HUES6 (cell line): Measurements from ENCODE around the gene DCAF11.

Experiments
- H3K27ac ChIP-seq: 2 replicates; pipeline ENCODE4 v1.7.0; 2013; ENCODE audit warnings: low read depth, mild to moderate bottlenecking, low read length, inconsistent platforms
- H3K27me3 ChIP-seq: 2 replicates; pipeline ENCODE4 v1.6.1; 2013; ENCODE audit warnings: low read length; ENCODE audit not compliant: control insufficient read depth, insufficient read depth
- H3K36me3 ChIP-seq: 2 replicates; pipeline ENCODE4 v1.6.1; 2013; ENCODE audit warnings: low read length; ENCODE audit not compliant: control insufficient read depth, insufficient read depth
- H3K4me1 ChIP-seq: 2 replicates; pipeline ENCODE4 v1.6.1; 2013; ENCODE audit warnings: low read length; ENCODE audit not compliant: control insufficient read depth, insufficient read depth
- H3K4me3 ChIP-seq: 2 replicates; pipeline ENCODE4 v1.5.1; 2013; ENCODE audit warnings: low read depth, low read length
- H3K9ac ChIP-seq: one replicate; pipeline ENCODE4 v1.6.1; 2013; ENCODE audit warnings: mild to moderate bottlenecking, low read length
- H3K9me3 ChIP-seq: 2 replicates; pipeline ENCODE4 v1.6.1; 2013; ENCODE audit warnings: low read depth, low read length; ENCODE audit not compliant: control insufficient read depth, insufficient read depth

Gene DCAF11

GRCh38 chr14:24114532-24115421, at the start of gene DCAF11, which contains the start of gene NRL:
DCAF11 (plus strand) TSS chr14:24114777; CDS start chr14:24115595, 818 bp downstream.
NRL (minus strand) TSS chr14:24114949; CDS start chr14:24082848, 32,101 bp downstream.
- Histone ChIP-seq H3K27ac (peak within 1 kb of the TSS; percentile 82), H3K36me3 (peaks cover 32% of the 10 kb centered on the region), H3K9ac (peak within 1 kb of the TSS; percentile 87), H3K4me3 (peak within 1 kb of the TSS; percentile 86), H3K4me1 (0 out of 2 replicates have a peak, but pooled peaks cover 6% of the 10 kb centered on the region), H3K9me3 (no peaks in the 10 kb centered on the region), H3K27me3 (no peaks in the 10 kb centered on the region)

DNA sequence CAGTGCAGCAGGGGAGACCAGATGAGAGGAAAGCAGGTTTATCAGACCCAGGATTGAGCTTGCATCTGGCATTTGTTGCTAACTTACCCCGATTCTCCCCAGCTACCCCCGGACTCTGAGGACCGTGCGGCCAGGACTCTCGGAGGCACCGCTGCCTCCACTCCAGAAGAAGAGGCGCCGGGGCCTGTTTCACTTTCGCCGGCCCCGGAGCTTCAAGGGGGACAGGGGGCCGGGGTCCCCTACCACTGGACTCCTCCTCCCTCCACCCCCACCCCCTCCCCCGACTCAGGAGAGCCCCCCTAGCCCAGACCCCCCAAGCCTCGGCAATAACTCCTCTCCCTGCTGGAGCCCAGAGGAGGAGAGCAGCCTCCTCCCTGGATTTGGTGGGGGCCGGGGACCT, 49.7 kb upstream of the DCAF11 start:
- Histone ChIP-seq H3K27me3 (peaks cover 2% of the 10 kb centered on the region; the same call in 1 of the 2 replicates), H3K9ac (no peak overlapping the region), H3K4me3 (no peak overlapping the region), H3K4me1 (no peaks in the 10 kb centered on the region), H3K36me3 (no peaks in the 10 kb centered on the region), H3K27ac (no peak overlapping the region), H3K9me3 (no peaks in the 10 kb centered on the region)

- Histone ChIP-seq H3K4me1 (no peaks in the 10 kb centered on the region), H3K27ac (no peak overlapping the region), H3K4me3 (no peak overlapping the region), H3K36me3 (no peaks in the 10 kb centered on the region), H3K9me3 (no peaks in the 10 kb centered on the region), H3K9ac (no peak overlapping the region), H3K27me3 (peaks cover 7% of the 10 kb centered on the region; the same call in 1 of the 2 replicates)
These were observed 49.2 kb upstream of the DCAF11 start for GRCh38 chr14:24065408-24065807.

- Histone ChIP-seq H3K27ac (no peak overlapping the region), H3K27me3 (peaks cover 14% of the 10 kb centered on the region; the same call in 1 of the 2 replicates), H3K9ac (no peak overlapping the region), H3K4me3 (no peak overlapping the region), H3K9me3 (no peaks in the 10 kb centered on the region), H3K4me1 (no peaks in the 10 kb centered on the region), H3K36me3 (no peaks in the 10 kb centered on the region)
These were observed 48.0 kb upstream of the DCAF11 start for GRCh38 chr14:24066496-24067132.

GRCh38 chr14:24067133-24068082, 47.2 kb upstream of the DCAF11 start:
- H3K27me3 ChIP-seq, result peaks cover 14% of the 10 kb centered on the region; the same call in 1 of the 2 replicates
- no peak overlapping the region for H3K9ac ChIP-seq
- no peak overlapping the region for H3K27ac ChIP-seq
- no peaks in the 10 kb centered on the region for H3K9me3 ChIP-seq
- no peaks in the 10 kb centered on the region for H3K4me1 ChIP-seq
- H3K4me3 ChIP-seq, result no peak overlapping the region
- H3K36me3 ChIP-seq, result no peaks in the 10 kb centered on the region

- H3K36me3 ChIP-seq, result no peaks in the 10 kb centered on the region
- H3K27me3 ChIP-seq, result peaks cover 14% of the 10 kb centered on the region; the same call in 1 of the 2 replicates
- H3K9ac ChIP-seq, result no peak overlapping the region
- no peak overlapping the region for H3K4me3 ChIP-seq
- no peak overlapping the region for H3K27ac ChIP-seq
- no peaks in the 10 kb centered on the region for H3K4me1 ChIP-seq
- H3K9me3 ChIP-seq, result no peaks in the 10 kb centered on the region
These were observed 45.7 kb upstream of the DCAF11 start for GRCh38 chr14:24068711-24069410.

GRCh38 chr14:24069411-24069735, 45.2 kb upstream of the DCAF11 start:
- Histone ChIP-seq H3K9ac (no peak overlapping the region), H3K27ac (no peak overlapping the region), H3K4me1 (no peaks in the 10 kb centered on the region), H3K9me3 (no peaks in the 10 kb centered on the region), H3K4me3 (no peak overlapping the region), H3K27me3 (peaks cover 14% of the 10 kb centered on the region; the same call in 1 of the 2 replicates), H3K36me3 (no peaks in the 10 kb centered on the region)

GRCh38 chr14:24070285-24071143, 44.1 kb upstream of the DCAF11 start:
- H3K4me1 ChIP-seq, result no peaks in the 10 kb centered on the region
- peaks cover 14% of the 10 kb centered on the region; the same call in 1 of the 2 replicates for H3K27me3 ChIP-seq
- no peaks in the 10 kb centered on the region for H3K36me3 ChIP-seq
- H3K27ac ChIP-seq, result no peak overlapping the region
- no peak overlapping the region for H3K4me3 ChIP-seq
- H3K9ac ChIP-seq, result no peak overlapping the region
- H3K9me3 ChIP-seq, result no peaks in the 10 kb centered on the region

DNA sequence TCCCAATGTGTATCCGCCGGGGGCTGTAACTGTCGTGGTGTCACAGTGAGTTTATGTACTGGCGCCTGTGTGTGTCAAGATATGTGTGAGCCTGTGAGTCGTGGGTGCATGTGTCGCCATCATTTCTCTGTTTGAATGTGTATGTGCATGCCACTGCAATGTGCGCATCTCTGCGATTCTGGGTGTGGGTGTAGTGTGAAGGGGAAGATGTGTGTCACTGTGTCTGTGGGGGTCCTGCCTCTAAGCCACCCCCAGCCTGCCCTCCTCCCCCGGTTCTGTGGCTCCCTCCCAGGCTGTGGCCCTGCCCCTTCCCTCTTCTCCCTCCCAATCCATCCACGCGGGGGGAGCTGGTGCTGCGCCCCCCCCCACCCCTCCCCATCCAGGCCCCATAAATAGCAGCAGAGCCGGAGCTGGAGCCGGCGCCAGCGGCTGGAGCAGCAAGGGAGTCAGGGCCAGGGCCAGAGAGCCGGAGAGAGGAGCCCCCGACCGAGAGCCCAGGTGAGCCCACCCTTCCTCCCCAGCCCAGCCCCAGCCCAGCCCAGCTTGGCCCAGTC, 43.4 kb upstream of the DCAF11 start, which contains the start of gene CPNE6:
Gene CPNE6, plus strand, starts transcription at position 419 of the 554 bp plus-strand sequence. CDS start 1,375 bp downstream, outside the sequence.
- H3K36me3 ChIP-seq, result no peaks in the 10 kb centered on the region
- no peak within 1 kb of the TSS for H3K4me3 ChIP-seq
- H3K27me3 ChIP-seq, result peaks cover 14% of the 10 kb centered on the region; the same call in 1 of the 2 replicates
- no peaks in the 10 kb centered on the region for H3K4me1 ChIP-seq
- no peak within 1 kb of the TSS for H3K9ac ChIP-seq
- no peaks in the 10 kb centered on the region for H3K9me3 ChIP-seq
- H3K27ac ChIP-seq, result no peak within 1 kb of the TSS
